HepG2 (cell line): ENCODE results near the gene RAB34. TPM values are rescaled to one million over a fixed set of nuclear protein-coding genes. Genes with fewer than 3 reads are reported as not detected.

ENCODE experiments used
- HIVEP1 ChIP-seq: sonication (generic); formaldehyde crosslinking; IDR thresholded peaks from 2 replicates; pipeline ENCODE4 v1.4.0; 2020; ENCODE audit warnings: mild to moderate bottlenecking, missing genetic modification reagents
- MXD4 ChIP-seq: IDR thresholded peaks from 2 replicates; pipeline ENCODE4 v1.6.1; 2016; ENCODE audit warnings: mild to moderate bottlenecking, missing biosample characterization, missing genetic modification reagents
- NFATC3 ChIP-seq: sonication (generic); formaldehyde crosslinking; IDR thresholded peaks from 2 replicates; pipeline ENCODE4 v1.5.1; 2020; ENCODE audit warnings: mild to moderate bottlenecking, missing genetic modification reagents
- NFKBIZ ChIP-seq: IDR thresholded peaks from 2 replicates; pipeline ENCODE4 v1.6.1; 2018; ENCODE audit warnings: missing genetic modification reagents, missing compliant biosample characterization
- SMC3 ChIP-seq: IDR thresholded peaks from 2 replicates; pipeline ENCODE4 v1.6.1; 2011; ENCODE audit warnings: low read length, improper control_type of control experiment
- SOX5 ChIP-seq: IDR thresholded peaks from 2 replicates; pipeline ENCODE4 v1.6.1; 2016; ENCODE audit warnings: borderline replicate concordance
- SP4 ChIP-seq: sonication (generic); formaldehyde crosslinking; IDR thresholded peaks from 2 replicates; pipeline ENCODE4 v1.8.1; 2023; ENCODE audit warnings: mild to moderate bottlenecking, missing genetic modification reagents
- ZFP37 ChIP-seq: sonication (generic); formaldehyde crosslinking; IDR thresholded peaks from 2 replicates; pipeline ENCODE4 v1.4.0; 2020; ENCODE audit warnings: missing genetic modification reagents, borderline replicate concordance
- ZNF121 ChIP-seq: sonication (generic); formaldehyde crosslinking; IDR thresholded peaks from 2 replicates; pipeline ENCODE4 v1.5.0; 2020; ENCODE audit warnings: mild to moderate bottlenecking, missing genetic modification reagents
- ZNF180 ChIP-seq: sonication (generic); formaldehyde crosslinking; IDR thresholded peaks from 2 replicates; pipeline ENCODE4 v1.4.0; 2020; ENCODE audit warnings: low read depth, missing genetic modification reagents, borderline replicate concordance
- ZNF343 ChIP-seq: sonication (generic); formaldehyde crosslinking; IDR thresholded peaks from 2 replicates; pipeline ENCODE4 v1.4.0; 2020; ENCODE audit warnings: mild to moderate bottlenecking, missing genetic modification reagents
- ZNF556 ChIP-seq: sonication (generic); formaldehyde crosslinking; IDR thresholded peaks from 2 replicates; pipeline ENCODE4 v1.4.0; 2020; ENCODE audit warnings: mild to moderate bottlenecking, missing genetic modification reagents, borderline replicate concordance
- ZNF773 ChIP-seq: sonication (generic); formaldehyde crosslinking; IDR thresholded peaks from 2 replicates; pipeline ENCODE4 v1.4.0; 2020; ENCODE audit warnings: missing genetic modification reagents, borderline replicate concordance
- polyA plus RNA-seq, 8 experiments: library from polyadenylated mRNA; depleted of rRNA in 3 of 8; stranded (reverse) in 7 of 8; unstranded in 1 of 8; fragments of >200 nt; fragmentation: Illumina TruSeq in 4 of 8; extraction: Trizol in 4 of 8; gene quantifications; 2 replicates each; pipeline versions ENCODE4 v1.2.1 to v1.2.3, GENCODE V29; 2011 to 2016; ENCODE audit warnings: low read depth in 4 of 8, missing spikeins in 1 of 8, mixed read lengths in 1 of 8; ENCODE audit not compliant: insufficient read depth in 1 of 8
- total RNA-seq, 5 experiments: library from RNA; depleted of rRNA; stranded (reverse); fragments of >200 nt; fragmentation: Illumina TruSeq; extraction: Trizol; gene quantifications; 2 replicates each; pipeline ENCODE4 v1.2.3, GENCODE V29; 2016; ENCODE audit warnings: low read depth in 1 of 5
- TF ChIP-seq, protein P1 (sequence below): sonication (generic); formaldehyde crosslinking; IDR thresholded peaks from 2 replicates; pipeline ENCODE4 v1.4.0; 2020; ENCODE audit warnings: missing genetic modification reagents
- TF ChIP-seq, protein P2 (sequence below): sonication (generic); formaldehyde crosslinking; IDR thresholded peaks from 2 replicates; pipeline ENCODE4 v1.5.0; 2020; ENCODE audit warnings: missing genetic modification reagents
- TF ChIP-seq, protein P3 (sequence below), 2 experiments: IDR thresholded peaks; 2 replicates each; pipeline ENCODE4 v1.6.1; 2011 to 2012; ENCODE audit warnings: low read length in 2 of 2, borderline replicate concordance in 1 of 2, low read depth in 1 of 2, mild to moderate bottlenecking in 1 of 2, moderate library complexity in 1 of 2
- TF ChIP-seq, protein P4 (sequence below): sonication (generic); formaldehyde crosslinking; IDR thresholded peaks from 2 replicates; pipeline ENCODE4 v1.4.0; 2020; ENCODE audit warnings: missing genetic modification reagents, borderline replicate concordance

The RAB34 gene
- total and polyA plus RNA-seq, 2 of the 13 experiments (the other 11 are each of a cell fraction or from before 2014, with no cell fraction given), result 0.49 TPM; not detected in 1

DNA sequence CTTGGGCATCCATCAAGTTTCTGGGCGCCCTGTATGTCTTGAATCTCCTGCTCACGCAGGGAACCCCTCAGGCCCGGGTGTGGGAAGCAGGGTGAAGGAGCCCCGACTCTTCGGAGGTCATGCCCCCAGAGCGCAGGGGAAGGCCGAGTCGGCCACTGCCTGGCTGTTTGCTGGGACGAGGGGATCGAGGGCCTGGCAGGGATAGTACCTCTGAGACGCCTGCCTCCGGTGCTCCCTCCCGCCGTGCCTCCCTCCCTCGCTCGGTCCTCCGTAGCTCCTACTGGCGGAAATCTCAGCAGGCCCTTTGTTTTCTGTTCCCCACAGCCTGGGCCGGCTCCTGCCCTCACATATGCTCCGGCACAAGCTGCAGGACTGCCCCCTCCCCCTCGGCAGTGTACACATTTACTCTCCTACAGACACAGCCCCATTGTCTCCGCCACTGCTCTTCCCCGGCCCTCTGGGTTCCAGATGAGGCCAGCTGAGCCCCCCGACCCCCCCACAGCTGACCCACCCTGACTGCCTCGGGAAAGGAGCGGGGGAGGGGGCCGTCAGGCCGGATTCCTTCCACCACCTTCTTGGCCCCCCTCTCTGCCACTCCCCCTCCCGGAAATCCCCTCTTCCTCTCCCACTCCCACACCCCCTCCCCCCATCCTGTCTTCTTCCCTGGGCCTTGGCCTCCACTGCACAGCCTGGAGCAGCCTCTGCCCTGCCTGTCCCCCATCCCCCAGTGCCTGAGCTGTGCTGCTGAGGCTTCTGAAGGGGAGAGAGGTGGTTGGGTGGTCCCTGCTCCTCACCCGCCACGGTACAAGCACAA lies 27.5 kb upstream of the RAB34 start (continued):
- TF ChIP-seq, protein P1, sequence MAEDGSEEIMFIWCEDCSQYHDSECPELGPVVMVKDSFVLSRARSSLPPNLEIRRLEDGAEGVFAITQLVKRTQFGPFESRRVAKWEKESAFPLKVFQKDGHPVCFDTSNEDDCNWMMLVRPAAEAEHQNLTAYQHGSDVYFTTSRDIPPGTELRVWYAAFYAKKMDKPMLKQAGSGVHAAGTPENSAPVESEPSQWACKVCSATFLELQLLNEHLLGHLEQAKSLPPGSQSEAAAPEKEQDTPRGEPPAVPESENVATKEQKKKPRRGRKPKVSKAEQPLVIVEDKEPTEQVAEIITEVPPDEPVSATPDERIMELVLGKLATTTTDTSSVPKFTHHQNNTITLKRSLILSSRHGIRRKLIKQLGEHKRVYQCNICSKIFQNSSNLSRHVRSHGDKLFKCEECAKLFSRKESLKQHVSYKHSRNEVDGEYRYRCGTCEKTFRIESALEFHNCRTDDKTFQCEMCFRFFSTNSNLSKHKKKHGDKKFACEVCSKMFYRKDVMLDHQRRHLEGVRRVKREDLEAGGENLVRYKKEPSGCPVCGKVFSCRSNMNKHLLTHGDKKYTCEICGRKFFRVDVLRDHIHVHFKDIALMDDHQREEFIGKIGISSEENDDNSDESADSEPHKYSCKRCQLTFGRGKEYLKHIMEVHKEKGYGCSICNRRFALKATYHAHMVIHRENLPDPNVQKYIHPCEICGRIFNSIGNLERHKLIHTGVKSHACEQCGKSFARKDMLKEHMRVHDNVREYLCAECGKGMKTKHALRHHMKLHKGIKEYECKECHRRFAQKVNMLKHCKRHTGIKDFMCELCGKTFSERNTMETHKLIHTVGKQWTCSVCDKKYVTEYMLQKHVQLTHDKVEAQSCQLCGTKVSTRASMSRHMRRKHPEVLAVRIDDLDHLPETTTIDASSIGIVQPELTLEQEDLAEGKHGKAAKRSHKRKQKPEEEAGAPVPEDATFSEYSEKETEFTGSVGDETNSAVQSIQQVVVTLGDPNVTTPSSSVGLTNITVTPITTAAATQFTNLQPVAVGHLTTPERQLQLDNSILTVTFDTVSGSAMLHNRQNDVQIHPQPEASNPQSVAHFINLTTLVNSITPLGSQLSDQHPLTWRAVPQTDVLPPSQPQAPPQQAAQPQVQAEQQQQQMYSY (CRISPR knock-in tag), result no peak
- no peak for TF ChIP-seq ZNF773 (CRISPR knock-in tag)
- no peak for TF ChIP-seq ZFP37 (CRISPR knock-in tag)
- no peak for TF ChIP-seq NFATC3
- TF ChIP-seq ZNF556 (CRISPR knock-in tag), result no peak; the same call in 1 of the 2 replicates
- TF ChIP-seq SP4 (CRISPR knock-in tag), result no peak
- TF ChIP-seq, protein P2, sequence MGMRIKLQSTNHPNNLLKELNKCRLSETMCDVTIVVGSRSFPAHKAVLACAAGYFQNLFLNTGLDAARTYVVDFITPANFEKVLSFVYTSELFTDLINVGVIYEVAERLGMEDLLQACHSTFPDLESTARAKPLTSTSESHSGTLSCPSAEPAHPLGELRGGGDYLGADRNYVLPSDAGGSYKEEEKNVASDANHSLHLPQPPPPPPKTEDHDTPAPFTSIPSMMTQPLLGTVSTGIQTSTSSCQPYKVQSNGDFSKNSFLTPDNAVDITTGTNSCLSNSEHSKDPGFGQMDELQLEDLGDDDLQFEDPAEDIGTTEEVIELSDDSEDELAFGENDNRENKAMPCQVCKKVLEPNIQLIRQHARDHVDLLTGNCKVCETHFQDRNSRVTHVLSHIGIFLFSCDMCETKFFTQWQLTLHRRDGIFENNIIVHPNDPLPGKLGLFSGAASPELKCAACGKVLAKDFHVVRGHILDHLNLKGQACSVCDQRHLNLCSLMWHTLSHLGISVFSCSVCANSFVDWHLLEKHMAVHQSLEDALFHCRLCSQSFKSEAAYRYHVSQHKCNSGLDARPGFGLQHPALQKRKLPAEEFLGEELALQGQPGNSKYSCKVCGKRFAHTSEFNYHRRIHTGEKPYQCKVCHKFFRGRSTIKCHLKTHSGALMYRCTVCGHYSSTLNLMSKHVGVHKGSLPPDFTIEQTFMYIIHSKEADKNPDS (CRISPR knock-in tag), result no peak
- no peak for TF ChIP-seq ZNF180 (CRISPR knock-in tag)
- TF ChIP-seq ZNF343 (CRISPR knock-in tag), result no peak
- TF ChIP-seq, protein P3, sequence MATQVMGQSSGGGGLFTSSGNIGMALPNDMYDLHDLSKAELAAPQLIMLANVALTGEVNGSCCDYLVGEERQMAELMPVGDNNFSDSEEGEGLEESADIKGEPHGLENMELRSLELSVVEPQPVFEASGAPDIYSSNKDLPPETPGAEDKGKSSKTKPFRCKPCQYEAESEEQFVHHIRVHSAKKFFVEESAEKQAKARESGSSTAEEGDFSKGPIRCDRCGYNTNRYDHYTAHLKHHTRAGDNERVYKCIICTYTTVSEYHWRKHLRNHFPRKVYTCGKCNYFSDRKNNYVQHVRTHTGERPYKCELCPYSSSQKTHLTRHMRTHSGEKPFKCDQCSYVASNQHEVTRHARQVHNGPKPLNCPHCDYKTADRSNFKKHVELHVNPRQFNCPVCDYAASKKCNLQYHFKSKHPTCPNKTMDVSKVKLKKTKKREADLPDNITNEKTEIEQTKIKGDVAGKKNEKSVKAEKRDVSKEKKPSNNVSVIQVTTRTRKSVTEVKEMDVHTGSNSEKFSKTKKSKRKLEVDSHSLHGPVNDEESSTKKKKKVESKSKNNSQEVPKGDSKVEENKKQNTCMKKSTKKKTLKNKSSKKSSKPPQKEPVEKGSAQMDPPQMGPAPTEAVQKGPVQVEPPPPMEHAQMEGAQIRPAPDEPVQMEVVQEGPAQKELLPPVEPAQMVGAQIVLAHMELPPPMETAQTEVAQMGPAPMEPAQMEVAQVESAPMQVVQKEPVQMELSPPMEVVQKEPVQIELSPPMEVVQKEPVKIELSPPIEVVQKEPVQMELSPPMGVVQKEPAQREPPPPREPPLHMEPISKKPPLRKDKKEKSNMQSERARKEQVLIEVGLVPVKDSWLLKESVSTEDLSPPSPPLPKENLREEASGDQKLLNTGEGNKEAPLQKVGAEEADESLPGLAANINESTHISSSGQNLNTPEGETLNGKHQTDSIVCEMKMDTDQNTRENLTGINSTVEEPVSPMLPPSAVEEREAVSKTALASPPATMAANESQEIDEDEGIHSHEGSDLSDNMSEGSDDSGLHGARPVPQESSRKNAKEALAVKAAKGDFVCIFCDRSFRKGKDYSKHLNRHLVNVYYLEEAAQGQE (IDR thresholded peaks at IDR 0.05; ENCODE audit: borderline replicate concordance in 1 of 2, low read depth in 1 of 2, low read length in 2 of 2), result 0 out of 4 replicates have a peak, but pooled peaks of 1 of the 2 experiments have one; percentile 11
- no peak for TF ChIP-seq NFKBIZ (CRISPR knock-in tag)
- TF ChIP-seq HIVEP1 (CRISPR knock-in tag), result no peak; the same call in 1 of the 2 replicates
- TF ChIP-seq ZNF121 (CRISPR knock-in tag), result no peak
- TF ChIP-seq MXD4 (CRISPR knock-in tag), result no peak
- no peak for TF ChIP-seq SMC3
- TF ChIP-seq, protein P4, sequence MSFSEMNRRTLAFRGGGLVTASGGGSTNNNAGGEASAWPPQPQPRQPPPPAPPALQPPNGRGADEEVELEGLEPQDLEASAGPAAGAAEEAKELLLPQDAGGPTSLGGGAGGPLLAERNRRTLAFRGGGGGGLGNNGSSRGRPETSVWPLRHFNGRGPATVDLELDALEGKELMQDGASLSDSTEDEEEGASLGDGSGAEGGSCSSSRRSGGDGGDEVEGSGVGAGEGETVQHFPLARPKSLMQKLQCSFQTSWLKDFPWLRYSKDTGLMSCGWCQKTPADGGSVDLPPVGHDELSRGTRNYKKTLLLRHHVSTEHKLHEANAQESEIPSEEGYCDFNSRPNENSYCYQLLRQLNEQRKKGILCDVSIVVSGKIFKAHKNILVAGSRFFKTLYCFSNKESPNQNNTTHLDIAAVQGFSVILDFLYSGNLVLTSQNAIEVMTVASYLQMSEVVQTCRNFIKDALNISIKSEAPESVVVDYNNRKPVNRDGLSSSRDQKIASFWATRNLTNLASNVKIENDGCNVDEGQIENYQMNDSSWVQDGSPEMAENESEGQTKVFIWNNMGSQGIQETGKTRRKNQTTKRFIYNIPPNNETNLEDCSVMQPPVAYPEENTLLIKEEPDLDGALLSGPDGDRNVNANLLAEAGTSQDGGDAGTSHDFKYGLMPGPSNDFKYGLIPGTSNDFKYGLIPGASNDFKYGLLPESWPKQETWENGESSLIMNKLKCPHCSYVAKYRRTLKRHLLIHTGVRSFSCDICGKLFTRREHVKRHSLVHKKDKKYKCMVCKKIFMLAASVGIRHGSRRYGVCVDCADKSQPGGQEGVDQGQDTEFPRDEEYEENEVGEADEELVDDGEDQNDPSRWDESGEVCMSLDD (CRISPR knock-in tag), result no peak
- peak; percentile 79; the same call in 1 of the 2 replicates for TF ChIP-seq SOX5 (CRISPR knock-in tag)
